Ovary (tissue), 9 donors: ENCODE measurements around the gene CNNM2. TPM values are rescaled to one million over a fixed set of nuclear protein-coding genes. Genes with fewer than 3 reads are reported as not detected.

Source experiments
- DNase-seq, 5 donors: peaks; one replicate each; pipeline ENCODE4 v3.0.0-alpha.2; 2019 to 2020
- H3K27ac ChIP-seq, 2 donors: fragments of 200-600 bp; one replicate each; pipeline versions ENCODE4 v1.5.1 to v1.8.0; 2019 to 2022
- H3K27me3 ChIP-seq: fragments of 200-600 bp; one replicate; pipeline ENCODE4 v1.8.0; 2022
- H3K36me3 ChIP-seq: fragments of 200-600 bp; sonication (generic); one replicate; pipeline ENCODE4 v1.5.1; 2019
- H3K4me1 ChIP-seq: one replicate; pipeline ENCODE4 v1.8.1; 2013; ENCODE audit warnings: mild to moderate bottlenecking, moderate library complexity; ENCODE audit not compliant: insufficient read depth
- H3K4me3 ChIP-seq: fragments of 200-600 bp; sonication (generic); one replicate; pipeline ENCODE4 v1.5.1; 2017
- H3K9me3 ChIP-seq, 2 donors: fragments of 200-600 bp in 1 of 2; sonication (generic) in 1 of 2; one replicate each; pipeline versions ENCODE4 v1.5.1 to v1.8.1; 2013 to 2019; ENCODE audit warnings: mild to moderate bottlenecking in 1 of 2, moderate library complexity in 1 of 2
- CTCF ChIP-seq, 3 donors: fragments of 450-650 bp in 2 of 3; fragments of 200-600 bp in 1 of 3; IDR thresholded peaks; one replicate each; pipeline versions ENCODE4 v1.5.1 to v1.8.0; 2016 to 2022; ENCODE audit warnings: antibody characterized with exemption in 3 of 3, mild to moderate bottlenecking in 1 of 3
- EP300 ChIP-seq: sonication (generic); formaldehyde crosslinking; IDR thresholded peaks from one replicate; pipeline ENCODE4 v1.6.1; 2017; ENCODE audit warnings: antibody characterized with exemption
- POLR2A ChIP-seq: fragments of 450-650 bp; IDR thresholded peaks from one replicate; pipeline ENCODE4 v1.6.1; 2017; ENCODE audit warnings: antibody characterized with exemption, mild to moderate bottlenecking, moderate library complexity
- WGBS, 3 donors: extraction: QIAGEN DNeasy Blood & Tissue Kit in 1 of 3; methylation state at CpG; one replicate each; pipeline versions ENCODE4 v1.1.5 to v1.1.7; 2013 to 2017; 5-methylcytosine and 5-hydroxymethylcytosine counted together
- intact Hi-C, 4 donors: fragments of 100-400 bp; cut with DNase I; formaldehyde crosslinking; loops; one replicate each; pipeline versions ENCODE4 v1.11.0 to v1.15.1; 2022 to 2023
- polyA plus RNA-seq, 2 donors: library from polyadenylated mRNA; stranded (reverse); fragments of 200-250 nt in 1 of 2; fragments of 350-450 nt in 1 of 2; fragmentation: Illumina TruSeq in 1 of 2; extraction: RNeasy Lipid Tissue Mini Kit (QIAGEN cat#74804) in 1 of 2; gene quantifications; one replicate each; pipeline ENCODE4 v1.2.3, GENCODE V29; 2013 to 2014
- total RNA-seq, 7 donors: library from RNA; depleted of rRNA in 2 of 7; stranded (reverse); fragments of >200 nt in 2 of 7; fragmentation: NEBNext Ultra II Directional in 3 of 7; extraction: Animal tissue kit (Norgen Biotek cat#: 25700) in 3 of 7; gene quantifications; one replicate each; pipeline versions ENCODE4 v1.1.0 to v1.2.4, GENCODE V29; 2016 to 2023
- donor health status: DM: no; HTN: no; CAD: no; lungs with moderate emphysema.
- donor health status: DM: no; HTN: no; CAD: no.
- donor health status: Bipolar disorder and iron deficiency.
- donor health status: DM: yes; HTN: yes; CAD: no.
- donor health status: DM: no; HTN: no; CAD: no.
- donor health status: DM: yes; HTN: yes; CAD: no.

Gene CNNM2
- total and polyA plus RNA-seq, 9 donors, result 5.4 to 15.0 (median 8.9) TPM

DNA sequence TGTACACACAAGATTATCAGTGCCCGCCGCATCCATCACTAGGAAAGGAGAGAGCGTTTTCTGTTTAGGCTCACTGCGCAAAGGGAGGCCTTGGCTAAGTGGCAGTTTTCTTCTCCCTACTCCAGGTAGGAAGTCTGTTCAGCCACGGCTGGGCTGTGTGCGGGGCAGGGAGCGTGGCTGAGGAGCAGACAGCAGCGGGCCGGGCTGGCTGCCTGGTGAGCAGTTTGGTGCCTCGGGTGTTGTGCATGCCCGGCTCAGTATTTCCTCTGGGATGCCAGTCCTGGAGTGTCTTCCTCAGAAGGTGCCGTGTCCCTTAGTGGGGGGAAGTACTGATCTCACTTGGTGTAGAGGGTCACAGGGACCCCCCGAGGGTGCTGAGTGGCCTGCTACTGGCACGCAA, 160.6 kb downstream of the CNNM2 start:
- Histone ChIP-seq H3K4me3 (no peak overlapping the region), H3K27me3 (no peaks in the 10 kb centered on the region), H3K36me3 (no peaks in the 10 kb centered on the region), H3K27ac (no peak overlapping the region), H3K4me1 (peaks cover 4% of the 10 kb centered on the region), H3K9me3 (no peaks in the 10 kb centered on the region)
- WGBS, 3 donors, result 91 to 94% (median 92%) methylated on average over 14 of the region's 14 CpGs
- intact Hi-C loops, result loop anchor here in 3 of 4 donors (10.0 kb wide), 4 partner anchors 166 to 354 kb away; partner anchors contain the start of genes CYP17A1 (in 1 of the 3) and RPEL1 (in 1 of the 3)
- TF ChIP-seq EP300 (no peak), POLR2A (no peak), CTCF (IDR thresholded peaks at IDR 0.05) (no peak)
- DNase-seq, result no peak

DNA sequence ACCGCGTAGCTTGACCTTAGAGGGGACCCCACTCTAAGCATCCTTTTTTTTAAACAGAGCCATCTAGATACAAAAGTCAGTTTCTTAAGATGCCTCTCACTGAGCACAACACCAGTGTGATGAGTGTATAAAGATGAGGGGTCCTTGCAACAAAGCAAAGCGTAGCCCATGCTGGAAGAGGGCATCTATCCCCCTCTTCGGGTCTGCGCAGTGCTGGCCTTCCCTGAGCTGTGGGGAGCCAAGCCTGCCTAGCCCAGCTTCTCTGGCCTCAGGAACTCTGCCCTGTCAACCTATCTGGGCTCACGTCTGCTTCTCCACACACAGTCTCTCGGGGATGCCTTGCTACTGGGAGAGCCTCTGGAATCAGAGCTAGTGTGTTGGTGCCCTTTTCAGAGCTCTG, 161.0 kb downstream of the CNNM2 start:
- H3K4me3 ChIP-seq, result no peak overlapping the region

GRCh38 chr10:103079946-103080345, 161.9 kb downstream of the CNNM2 start:
- no peaks in the 10 kb centered on the region for H3K36me3 ChIP-seq

More for the DNA sequence above, 161.0 kb downstream of the CNNM2 start:
- intact Hi-C loops, result loop anchor here in 3 of 4 donors (10.0 kb wide), 4 partner anchors 166 to 354 kb away; partner anchors contain the start of genes CYP17A1 (in 1 of the 3) and RPEL1 (in 1 of the 3)
- WGBS, 3 donors, result 95 to 97% (median 95%) methylated on average over 7 of the region's 7 CpGs
- no peak overlapping the region for H3K27ac ChIP-seq
- H3K27me3 ChIP-seq, result no peaks in the 10 kb centered on the region
- no peaks in the 10 kb centered on the region for H3K9me3 ChIP-seq
- H3K4me1 ChIP-seq, result peaks cover 4% of the 10 kb centered on the region
- H3K36me3 ChIP-seq, result no peaks in the 10 kb centered on the region
- no peak for DNase-seq
- TF ChIP-seq EP300 (no peak), POLR2A (no peak)

GRCh38 chr10:103080891-103081581, 162.9 kb downstream of the CNNM2 start:
- H3K36me3 ChIP-seq, result no peaks in the 10 kb centered on the region

More at GRCh38 chr10:103079946-103080345, 161.9 kb downstream of the CNNM2 start:
- Histone ChIP-seq H3K27ac (no peak overlapping the region), H3K9me3 (no peaks in the 10 kb centered on the region), H3K27me3 (no peaks in the 10 kb centered on the region), H3K4me3 (no peak overlapping the region), H3K4me1 (peaks cover 4% of the 10 kb centered on the region)
- DNase-seq, result no peak
- no peak for TF ChIP-seq EP300
- no peak for TF ChIP-seq POLR2A
- TF ChIP-seq CTCF (IDR thresholded peaks at IDR 0.05), result no peak
- intact Hi-C loops, result loop anchor here in 3 of 4 donors (10.0 kb wide), 4 partner anchors 165 to 355 kb away; partner anchors contain the start of genes CYP17A1 (in 1 of the 3) and RPEL1 (in 1 of the 3)
- WGBS, 3 donors, result 82 to 87% (median 84%) methylated on average over 11 of the region's 11 CpGs

More at GRCh38 chr10:103080891-103081581, 162.9 kb downstream of the CNNM2 start:
- WGBS, 3 donors, result 91 to 96% (median 93%) methylated on average over 4 of the region's 4 CpGs
- no peak for DNase-seq
- H3K4me3 ChIP-seq, result no peak overlapping the region
- intact Hi-C loops, result no loop called here
- peaks cover 4% of the 10 kb centered on the region for H3K4me1 ChIP-seq
- no peaks in the 10 kb centered on the region for H3K27me3 ChIP-seq
- no peak overlapping the region for H3K27ac ChIP-seq
- TF ChIP-seq EP300 (no peak), CTCF (IDR thresholded peaks at IDR 0.05) (no peak), POLR2A (no peak)
- no peaks in the 10 kb centered on the region for H3K9me3 ChIP-seq
